Gastrocnemius medialis (tissue), 4 donors: ENCODE measurements around the gene SERAC1. TPM values are rescaled to one million over a fixed set of nuclear protein-coding genes. Genes with fewer than 3 reads are reported as not detected.

ENCODE experiments used
- ATAC-seq, 2 donors: fragments of 150-250 bp; one replicate each; pipeline ENCODE4 v1.9.1; 2016
- DNase-seq, 2 donors: peaks; one replicate each; pipeline ENCODE4 v3.0.0-alpha.2; 2019
- H3K27ac ChIP-seq, 4 donors: fragments of 200-600 bp; sonication (generic); 1 replicate in 1 of 4; 2 replicates in 3 of 4; pipeline ENCODE4 v1.5.1; 2016 to 2018; ENCODE audit warnings: mild to moderate bottlenecking in 2 of 4, moderate library complexity in 1 of 4
- H3K27me3 ChIP-seq, 3 donors: fragments of 200-600 bp; sonication (generic) in 2 of 3; 1 replicate in 1 of 3; 2 replicates in 2 of 3; pipeline versions ENCODE4 v1.5.1 to v1.6.0; 2016 to 2019; ENCODE audit warnings: mild to moderate bottlenecking in 1 of 3, moderate library complexity in 1 of 3
- H3K36me3 ChIP-seq, 2 donors: fragments of 200-600 bp; sonication (generic) in 1 of 2; one replicate each; pipeline ENCODE4 v1.5.1; 2017 to 2018
- H3K4me1 ChIP-seq, 2 donors: fragments of 200-600 bp; sonication (generic) in 1 of 2; one replicate each; pipeline ENCODE4 v1.5.1; 2016 to 2017; ENCODE audit warnings: mild to moderate bottlenecking in 2 of 2
- H3K4me3 ChIP-seq, 4 donors: fragments of 200-600 bp; sonication (generic) in 3 of 4; 1 replicate in 1 of 4; 2 replicates in 3 of 4; pipeline ENCODE4 v1.5.1; 2016 to 2019; ENCODE audit warnings: mild to moderate bottlenecking in 2 of 4
- H3K9me3 ChIP-seq, 3 donors: fragments of 200-600 bp; sonication (generic) in 2 of 3; 1 replicate in 1 of 3; 2 replicates in 2 of 3; pipeline ENCODE4 v1.5.1; 2016 to 2019
- POLR2A ChIP-seq, 2 donors: fragments of 450-650 bp; IDR thresholded peaks; one replicate each; pipeline ENCODE4 v1.6.1; 2017; ENCODE audit warnings: antibody characterized with exemption in 2 of 2, mild to moderate bottlenecking in 2 of 2, moderate library complexity in 2 of 2
- in situ Hi-C, 4 donors: fragments of 200-750 bp; cut with MboI; loops; one replicate each; pipeline versions ENCODE4 v1.15.0 to v1.8.0; 2017; ENCODE audit warnings: low sequenced_read_pairs in 4 of 4
- intact Hi-C: fragments of 100-400 bp; cut with DNase I; formaldehyde crosslinking; loops from one replicate; pipeline ENCODE4 v1.15.1; 2023; ENCODE audit warnings: low total_unique reads
- total RNA-seq, 4 donors: library from RNA; depleted of rRNA; stranded (reverse); fragments of >200 nt; gene quantifications; one replicate each; pipeline versions ENCODE4 v1.1.0 to v1.2.3, GENCODE V29; 2016
- TF ChIP-seq, protein P1 (sequence below), 5 experiments: fragments of 450-650 bp in 3 of 5; fragments of 200-600 bp in 2 of 5; sonication (generic) in 2 of 5; IDR thresholded peaks in 4 of 5; conservative IDR thresholded peaks in 1 of 5; 1 replicate in 4 of 5; 2 replicates in 1 of 5; pipeline ENCODE4 v1.5.1; 2016 to 2019; ENCODE audit warnings: antibody characterized with exemption in 5 of 5, mild to moderate bottlenecking in 3 of 5, moderate library complexity in 3 of 5

SERAC1 gene
- total RNA-seq, 4 donors from 2014 or later, result 8.1 to 15.5 (median 11.5) TPM

DNA sequence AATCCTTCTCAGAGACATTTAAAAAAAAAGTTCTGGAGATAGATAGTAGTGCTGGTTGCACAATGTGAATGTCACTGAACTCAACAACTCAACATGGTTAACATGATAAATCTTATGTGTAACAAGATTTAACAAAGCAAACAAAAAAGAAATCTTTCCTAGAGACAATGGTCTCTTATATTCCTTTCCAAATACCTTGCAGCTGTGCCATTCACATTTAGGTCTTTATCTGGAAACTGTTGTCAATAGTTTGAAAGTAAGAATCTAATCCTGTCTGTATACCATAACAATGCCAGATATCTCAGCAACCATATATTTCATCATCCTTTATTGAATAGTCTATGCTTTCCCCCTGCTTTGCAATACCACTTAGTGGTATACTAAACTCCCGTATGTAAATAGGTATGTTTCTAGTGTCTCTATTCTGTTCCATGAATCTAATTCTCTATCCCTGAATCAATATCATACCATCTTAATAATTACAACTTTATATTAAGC is 2.1 kb downstream of the SERAC1 start:
- in situ Hi-C loops, result no loop called here
- ATAC-seq (no peak), DNase-seq (no peak)
- Histone ChIP-seq H3K27ac (no peak overlapping the region), H3K4me3 (no peak overlapping the region), H3K36me3 (no peaks in the 10 kb centered on the region), H3K9me3 (no peaks in the 10 kb centered on the region), H3K27me3 (no peaks in the 10 kb centered on the region), H3K4me1 (peaks cover 18 to 24% of the 10 kb centered on the region in 2 donors)
- intact Hi-C loops, result loop anchor here (10.0 kb wide), 1 partner anchor 331 kb away; no protein-coding TSS in a partner anchor
- TF ChIP-seq POLR2A (IDR thresholded peaks at IDR 0.05), result no peak
- TF ChIP-seq, protein P1, sequence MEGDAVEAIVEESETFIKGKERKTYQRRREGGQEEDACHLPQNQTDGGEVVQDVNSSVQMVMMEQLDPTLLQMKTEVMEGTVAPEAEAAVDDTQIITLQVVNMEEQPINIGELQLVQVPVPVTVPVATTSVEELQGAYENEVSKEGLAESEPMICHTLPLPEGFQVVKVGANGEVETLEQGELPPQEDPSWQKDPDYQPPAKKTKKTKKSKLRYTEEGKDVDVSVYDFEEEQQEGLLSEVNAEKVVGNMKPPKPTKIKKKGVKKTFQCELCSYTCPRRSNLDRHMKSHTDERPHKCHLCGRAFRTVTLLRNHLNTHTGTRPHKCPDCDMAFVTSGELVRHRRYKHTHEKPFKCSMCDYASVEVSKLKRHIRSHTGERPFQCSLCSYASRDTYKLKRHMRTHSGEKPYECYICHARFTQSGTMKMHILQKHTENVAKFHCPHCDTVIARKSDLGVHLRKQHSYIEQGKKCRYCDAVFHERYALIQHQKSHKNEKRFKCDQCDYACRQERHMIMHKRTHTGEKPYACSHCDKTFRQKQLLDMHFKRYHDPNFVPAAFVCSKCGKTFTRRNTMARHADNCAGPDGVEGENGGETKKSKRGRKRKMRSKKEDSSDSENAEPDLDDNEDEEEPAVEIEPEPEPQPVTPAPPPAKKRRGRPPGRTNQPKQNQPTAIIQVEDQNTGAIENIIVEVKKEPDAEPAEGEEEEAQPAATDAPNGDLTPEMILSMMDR (IDR thresholded peaks at IDR 0.05 in 4 of 5, conservative IDR thresholded peaks at IDR 0.05 in 1 of 5), result no peak

DNA sequence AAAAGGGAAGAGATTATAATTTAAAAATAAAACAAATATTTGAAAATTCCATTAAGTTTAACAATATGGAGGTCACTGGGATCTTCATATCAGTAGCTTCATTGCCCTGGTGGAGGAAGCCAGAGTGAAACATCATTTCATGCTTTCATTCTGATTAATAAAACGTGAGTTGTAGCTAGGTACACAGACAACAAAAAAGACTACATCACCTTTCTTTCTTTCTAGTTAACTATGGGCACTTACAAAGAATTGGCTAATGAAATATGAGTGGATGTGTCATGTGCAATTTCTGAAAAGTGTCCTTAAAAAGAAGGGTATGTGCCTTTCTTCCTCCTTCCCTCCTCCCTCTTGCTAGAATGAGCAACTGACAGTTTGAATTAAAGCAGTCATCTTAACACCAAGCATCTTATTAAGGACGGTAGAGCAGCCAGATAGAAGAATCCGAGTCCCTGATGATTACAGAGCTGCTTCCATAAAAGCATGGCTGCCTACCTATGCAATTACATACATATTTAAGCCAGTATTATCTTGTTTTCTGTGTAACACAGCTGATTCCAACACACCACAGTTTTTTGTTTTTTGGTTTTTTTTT is 3.4 kb downstream of the SERAC1 start:
- Histone ChIP-seq H3K36me3 (no peaks in the 10 kb centered on the region), H3K27me3 (no peaks in the 10 kb centered on the region), H3K9me3 (no peaks in the 10 kb centered on the region), H3K27ac (no peak overlapping the region), H3K4me1 (peaks cover 10 to 13% of the 10 kb centered on the region in 2 donors), H3K4me3 (no peak overlapping the region)
- ATAC-seq (no peak), DNase-seq (no peak)
- intact Hi-C loops (loop anchor here (10.0 kb wide), 1 partner anchor 330 kb away; no protein-coding TSS in a partner anchor), in situ Hi-C loops (no loop called here)
- TF ChIP-seq POLR2A (IDR thresholded peaks at IDR 0.05), result no peak
- TF ChIP-seq, protein P1 (IDR thresholded peaks at IDR 0.05 in 4 of 5, conservative IDR thresholded peaks at IDR 0.05 in 1 of 5), result no peak

DNA sequence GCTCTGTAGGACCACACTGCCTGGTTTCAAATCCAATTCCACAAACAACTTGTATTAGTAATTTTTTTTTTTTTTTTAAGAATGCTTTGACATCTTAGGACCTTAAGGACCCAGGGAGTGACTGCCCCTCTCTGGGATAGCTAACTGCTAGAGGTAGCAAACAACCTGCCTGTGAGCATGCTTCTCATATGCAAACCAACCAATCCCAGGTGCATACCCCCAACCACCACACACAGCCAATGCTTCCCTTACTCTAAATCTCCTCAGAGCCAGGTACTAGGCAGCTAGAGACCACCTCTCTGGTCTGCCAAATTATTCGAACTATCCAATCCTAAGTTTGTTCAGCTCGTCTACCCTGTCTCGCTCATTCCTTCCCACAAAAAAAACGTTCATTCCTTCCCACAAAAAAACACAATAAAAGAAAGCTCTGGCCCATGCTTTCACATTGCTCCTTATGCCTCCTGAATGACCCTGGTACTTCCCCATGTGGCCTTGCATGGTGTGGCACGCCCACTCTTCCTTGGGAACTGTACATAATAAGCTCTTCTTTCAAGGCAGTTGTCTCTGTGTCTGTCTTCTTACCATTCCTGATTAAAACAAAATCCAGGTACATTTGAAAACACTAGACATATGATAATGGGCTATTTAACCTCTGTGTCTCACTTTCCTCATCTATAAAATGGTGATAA is 6.4 kb downstream of the SERAC1 start:
- Histone ChIP-seq H3K36me3 (peaks cover 0 to 11% of the 10 kb centered on the region in 2 donors), H3K27ac (no peak overlapping the region), H3K9me3 (no peaks in the 10 kb centered on the region), H3K4me3 (no peak overlapping the region), H3K4me1 (peaks cover under 1 to 2% of the 10 kb centered on the region in 2 donors), H3K27me3 (no peaks in the 10 kb centered on the region)
- no peak for DNase-seq
- TF ChIP-seq, protein P1 (IDR thresholded peaks at IDR 0.05 in 4 of 5, conservative IDR thresholded peaks at IDR 0.05 in 1 of 5), result no peak
- no peak for TF ChIP-seq POLR2A (IDR thresholded peaks at IDR 0.05)
- in situ Hi-C loops (no loop called here), intact Hi-C loops (loop anchor here (10.0 kb wide), 1 partner anchor 327 kb away; no protein-coding TSS in a partner anchor)
- ATAC-seq, result no peak

DNA sequence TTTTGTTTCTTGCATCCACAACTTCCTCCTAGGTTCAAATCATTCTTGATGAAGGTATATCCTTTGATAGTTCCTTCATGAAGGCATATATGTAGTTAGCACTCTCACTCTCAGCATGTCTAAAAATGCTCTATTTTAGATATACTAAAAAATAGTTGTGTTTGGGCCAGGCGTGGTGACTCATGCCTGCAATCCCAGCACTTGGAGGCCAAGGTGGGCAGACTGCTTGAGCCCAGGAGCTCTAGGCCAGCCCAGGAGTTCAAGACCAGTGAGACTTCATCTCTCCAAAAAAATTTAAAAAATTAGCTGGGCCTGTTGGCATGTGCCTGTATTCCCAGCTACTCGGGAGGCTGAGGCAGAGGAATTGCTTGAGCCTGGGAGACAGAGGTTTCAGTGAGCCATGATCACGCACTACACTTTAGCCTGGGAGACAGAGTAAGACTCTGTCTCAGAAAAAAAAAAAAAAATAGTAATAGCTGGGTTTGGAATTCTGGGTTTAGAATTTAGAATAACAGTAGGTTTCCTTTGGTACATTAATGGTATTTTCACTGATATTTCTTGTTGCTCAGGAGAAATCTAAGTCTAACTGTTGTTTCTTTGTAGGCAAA is 7.0 kb downstream of the SERAC1 start:
- in situ Hi-C loops (no loop called here), intact Hi-C loops (loop anchor here (10.0 kb wide), 1 partner anchor 326 kb away; no protein-coding TSS in a partner anchor)
- H3K4me1 ChIP-seq, result no peaks in the 10 kb centered on the region
- H3K9me3 ChIP-seq, result no peaks in the 10 kb centered on the region
- H3K27ac ChIP-seq, result no peak overlapping the region
- peaks cover 0 to 11% of the 10 kb centered on the region in 2 donors for H3K36me3 ChIP-seq
- TF ChIP-seq POLR2A (IDR thresholded peaks at IDR 0.05), result no peak
- no peak for ATAC-seq
- no peak overlapping the region for H3K4me3 ChIP-seq
- no peak for DNase-seq
- no peaks in the 10 kb centered on the region for H3K27me3 ChIP-seq

DNA sequence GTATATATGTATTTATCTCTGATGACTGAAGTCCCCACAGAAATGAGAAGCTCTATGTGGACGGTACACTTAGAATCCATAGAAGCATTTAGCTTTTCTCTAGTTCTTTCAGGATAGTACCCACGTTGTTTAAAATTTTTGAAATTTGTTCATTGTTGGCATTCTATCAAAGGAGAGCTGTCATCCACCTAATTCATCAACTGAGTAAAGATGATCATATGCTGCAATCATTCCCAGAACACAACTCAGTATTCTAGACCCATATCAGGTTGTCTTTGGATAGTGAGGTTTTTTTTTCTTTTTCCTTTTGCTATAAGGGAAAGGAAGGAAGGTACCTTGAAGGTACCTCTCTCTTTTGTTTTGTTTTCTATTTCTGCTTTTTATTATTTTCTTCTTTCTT is 9.3 kb downstream of the SERAC1 start:
- in situ Hi-C loops (no loop called here), intact Hi-C loops (no loop called here)
- DNase-seq (no peak), ATAC-seq (no peak)
- Histone ChIP-seq H3K27ac (no peak overlapping the region), H3K36me3 (peaks cover 0 to 15% of the 10 kb centered on the region in 2 donors), H3K4me1 (no peaks in the 10 kb centered on the region), H3K4me3 (no peak overlapping the region), H3K9me3 (no peaks in the 10 kb centered on the region), H3K27me3 (no peaks in the 10 kb centered on the region)
- TF ChIP-seq, protein P1 (IDR thresholded peaks at IDR 0.05 in 4 of 5, conservative IDR thresholded peaks at IDR 0.05 in 1 of 5), result no peak
- no peak for TF ChIP-seq POLR2A (IDR thresholded peaks at IDR 0.05)
